Measurements from ENCODE around the gene C19orf67.

DNA sequence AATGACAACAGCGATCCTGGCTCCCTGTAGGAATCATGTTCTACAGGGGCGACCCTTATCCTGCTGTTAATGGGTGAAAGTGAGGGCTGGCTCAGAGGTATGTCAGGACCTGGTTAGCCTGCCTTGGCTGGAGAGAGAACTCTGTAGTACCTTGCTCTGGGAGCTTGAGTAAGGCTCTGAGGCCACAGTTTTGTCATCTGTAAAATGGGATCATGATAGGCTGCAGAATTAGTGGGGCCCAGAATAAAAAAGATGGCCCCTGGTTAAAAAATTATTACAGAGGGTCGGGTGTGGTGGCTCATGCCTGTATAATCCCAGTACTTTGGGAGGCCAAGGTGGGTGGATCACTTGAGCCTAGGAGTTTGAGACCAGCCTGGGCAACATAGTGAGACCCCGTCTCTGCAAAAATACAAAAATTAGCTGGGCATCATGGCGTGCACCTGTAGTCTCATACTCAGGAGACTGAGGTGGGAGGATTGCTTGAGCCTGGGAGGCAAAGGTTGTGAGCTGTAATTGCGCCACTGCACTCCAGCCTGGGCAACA lies 15.5 kb upstream of the C19orf67 start:
- TF ChIP-seq, protein P1, sequence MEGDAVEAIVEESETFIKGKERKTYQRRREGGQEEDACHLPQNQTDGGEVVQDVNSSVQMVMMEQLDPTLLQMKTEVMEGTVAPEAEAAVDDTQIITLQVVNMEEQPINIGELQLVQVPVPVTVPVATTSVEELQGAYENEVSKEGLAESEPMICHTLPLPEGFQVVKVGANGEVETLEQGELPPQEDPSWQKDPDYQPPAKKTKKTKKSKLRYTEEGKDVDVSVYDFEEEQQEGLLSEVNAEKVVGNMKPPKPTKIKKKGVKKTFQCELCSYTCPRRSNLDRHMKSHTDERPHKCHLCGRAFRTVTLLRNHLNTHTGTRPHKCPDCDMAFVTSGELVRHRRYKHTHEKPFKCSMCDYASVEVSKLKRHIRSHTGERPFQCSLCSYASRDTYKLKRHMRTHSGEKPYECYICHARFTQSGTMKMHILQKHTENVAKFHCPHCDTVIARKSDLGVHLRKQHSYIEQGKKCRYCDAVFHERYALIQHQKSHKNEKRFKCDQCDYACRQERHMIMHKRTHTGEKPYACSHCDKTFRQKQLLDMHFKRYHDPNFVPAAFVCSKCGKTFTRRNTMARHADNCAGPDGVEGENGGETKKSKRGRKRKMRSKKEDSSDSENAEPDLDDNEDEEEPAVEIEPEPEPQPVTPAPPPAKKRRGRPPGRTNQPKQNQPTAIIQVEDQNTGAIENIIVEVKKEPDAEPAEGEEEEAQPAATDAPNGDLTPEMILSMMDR (IDR thresholded peaks at IDR 0.05): no peak
- TF ChIP-seq POLR2A (IDR thresholded peaks at IDR 0.05) (no peak), EP300 (IDR thresholded peaks at IDR 0.05) (no peak), POLR2AphosphoS5 (IDR thresholded peaks at IDR 0.05) (no peak)
